Measurements from ENCODE around the gene TTC16.

DNA sequence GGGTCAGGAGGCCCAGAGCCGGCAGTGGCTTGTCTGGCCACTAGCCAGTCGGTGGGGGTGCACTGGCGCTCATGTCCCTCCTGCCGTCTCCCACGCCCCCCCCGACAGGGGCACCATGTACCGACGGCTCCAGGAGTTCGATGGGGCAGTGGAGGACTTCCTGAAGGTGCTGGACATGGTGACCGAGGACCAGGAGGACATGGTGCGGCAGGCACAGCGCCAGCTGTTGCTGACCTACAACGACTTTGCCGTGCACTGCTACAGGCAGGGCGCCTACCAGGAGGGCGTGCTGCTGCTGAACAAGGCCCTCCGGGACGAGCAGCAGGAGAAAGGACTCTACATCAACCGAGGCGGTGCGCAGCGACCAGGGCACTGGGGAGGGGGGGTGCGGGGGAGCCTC is 8.1 kb downstream of the TTC16 start:
- no peak for TF ChIP-seq POLR2A (IDR thresholded peaks at IDR 0.05; ENCODE audit: low read depth, low read length)
- TF ChIP-seq, protein P1, sequence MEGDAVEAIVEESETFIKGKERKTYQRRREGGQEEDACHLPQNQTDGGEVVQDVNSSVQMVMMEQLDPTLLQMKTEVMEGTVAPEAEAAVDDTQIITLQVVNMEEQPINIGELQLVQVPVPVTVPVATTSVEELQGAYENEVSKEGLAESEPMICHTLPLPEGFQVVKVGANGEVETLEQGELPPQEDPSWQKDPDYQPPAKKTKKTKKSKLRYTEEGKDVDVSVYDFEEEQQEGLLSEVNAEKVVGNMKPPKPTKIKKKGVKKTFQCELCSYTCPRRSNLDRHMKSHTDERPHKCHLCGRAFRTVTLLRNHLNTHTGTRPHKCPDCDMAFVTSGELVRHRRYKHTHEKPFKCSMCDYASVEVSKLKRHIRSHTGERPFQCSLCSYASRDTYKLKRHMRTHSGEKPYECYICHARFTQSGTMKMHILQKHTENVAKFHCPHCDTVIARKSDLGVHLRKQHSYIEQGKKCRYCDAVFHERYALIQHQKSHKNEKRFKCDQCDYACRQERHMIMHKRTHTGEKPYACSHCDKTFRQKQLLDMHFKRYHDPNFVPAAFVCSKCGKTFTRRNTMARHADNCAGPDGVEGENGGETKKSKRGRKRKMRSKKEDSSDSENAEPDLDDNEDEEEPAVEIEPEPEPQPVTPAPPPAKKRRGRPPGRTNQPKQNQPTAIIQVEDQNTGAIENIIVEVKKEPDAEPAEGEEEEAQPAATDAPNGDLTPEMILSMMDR (IDR thresholded peaks at IDR 0.05; ENCODE audit: extremely low read depth in 1 of 2, insufficient read depth in 1 of 2, low read depth in 1 of 2, low read length in 2 of 2), result no peak
